GM12865 (cell line): ENCODE results near the gene BEGAIN.

ENCODE experiments used
- DNase-seq: peaks from one replicate; pipeline ENCODE4 v3.0.0; 2010; ENCODE audit warnings: low read depth
- H3K4me3 ChIP-seq: 2 replicates; pipeline ENCODE4 v1.5.1; 2011; ENCODE audit warnings: mild to moderate bottlenecking, low read depth, low read length, control low read depth
- CTCF ChIP-seq: IDR thresholded peaks from 2 replicates; pipeline ENCODE4 v1.5.1; 2011; ENCODE audit warnings: low read length, control low read depth, low read depth, inconsistent platforms; ENCODE audit not compliant: insufficient read depth; ENCODE audit errors: missing control alignments

BEGAIN gene

GRCh38 chr14:100558966-100559365 is 28.3 kb downstream of the BEGAIN start:
- no peak overlapping the region for H3K4me3 ChIP-seq
- DNase-seq = no peak
- TF ChIP-seq CTCF = no peak

GRCh38 chr14:100558226-100558625 is 29.0 kb downstream of the BEGAIN start:
- no peak for TF ChIP-seq CTCF
- no peak overlapping the region for H3K4me3 ChIP-seq
- DNase-seq = no peak

- no peak for TF ChIP-seq CTCF
- H3K4me3 ChIP-seq = no peak overlapping the region
- DNase-seq = no peak
Observed at GRCh38 chr14:100557658-100558057, 29.6 kb downstream of the BEGAIN start.

- H3K4me3 ChIP-seq = no peak overlapping the region
- DNase-seq = no peak
- TF ChIP-seq CTCF = no peak
Observed at GRCh38 chr14:100556936-100557505, 30.2 kb downstream of the BEGAIN start.

- H3K4me3 ChIP-seq = no peak overlapping the region
- TF ChIP-seq CTCF = no peak
- no peak for DNase-seq
Observed at GRCh38 chr14:100556140-100556475, 31.1 kb downstream of the BEGAIN start.

- no peak for DNase-seq
- TF ChIP-seq CTCF = no peak
Observed at GRCh38 chr14:100555436-100556139, 31.6 kb downstream of the BEGAIN start.

More at GRCh38 chr14:100555436-100556139, 31.6 kb downstream of the BEGAIN start:
- H3K4me3 ChIP-seq = no peak overlapping the region
